IMR-90 (cell line): Measurements from ENCODE around the gene LCN2. TPM values are rescaled to one million over a fixed set of nuclear protein-coding genes. Genes with fewer than 3 reads are reported as not detected.

ENCODE experiments used
- ATAC-seq: fragments of 200-7000 bp; cut with Tn5 transposase; 2 replicates; pipeline ENCODE4 v1.9.1; 2020; ENCODE audit warnings: low read depth, mild to moderate bottlenecking, moderate library complexity
- BruUV-seq: library from RNA; stranded (reverse); fragments of 400-500 nt; replicated peaks from 2 replicates; lab custom pipeline; 2021; lab: Mats Ljungman, UMichigan
- CTCF ChIA-PET: fragments of 300-600 bp; formaldehyde crosslinking; extraction: SDS; loops from one replicate; lab custom pipeline; 2021; ENCODE audit warnings: antibody characterized with exemption; lab: Yijun Ruan, JAX
- POLR2A ChIA-PET: fragments of 300-600 bp; sonication (Branson Sonifier 250); formaldehyde crosslinking; loops from one replicate; lab custom pipeline; 2022; ENCODE audit warnings: antibody characterized with exemption; ENCODE audit not compliant: unreplicated experiment; lab: Charles Lee
- DNase-seq: peaks from one replicate; pipeline ENCODE4 v3.0.0; 2013
- H2AFZ ChIP-seq: replicated peaks from 2 replicates; pipeline ENCODE3; 2013; ENCODE audit warnings: low read length, mild to moderate bottlenecking; ENCODE audit not compliant: poor library complexity
- H2AK5ac ChIP-seq: 2 replicates; pipeline ENCODE4 v1.6.1; 2013; ENCODE audit warnings: low read depth, low read length, inconsistent platforms
- H2AK9ac ChIP-seq: replicated peaks from 2 replicates; pipeline ENCODE3; 2013; ENCODE audit warnings: mild to moderate bottlenecking, low read depth, low read length, moderate library complexity; ENCODE audit not compliant: poor library complexity
- H2BK120ac ChIP-seq: 2 replicates; pipeline ENCODE4 v1.6.1; 2013; ENCODE audit warnings: low read depth, low read length, inconsistent platforms
- H2BK15ac ChIP-seq: 3 replicates; pipeline ENCODE4 v1.6.1; 2013; ENCODE audit warnings: low read depth, low read length, inconsistent platforms
- H2BK20ac ChIP-seq: 2 replicates; pipeline ENCODE4 v1.6.1; 2013; ENCODE audit warnings: low read depth, mild to moderate bottlenecking, inconsistent platforms, low read length, moderate library complexity
- H2BK5ac ChIP-seq: 2 replicates; pipeline ENCODE4 v1.6.1; 2013; ENCODE audit warnings: mild to moderate bottlenecking, low read depth, low read length, inconsistent platforms; ENCODE audit not compliant: poor library complexity, severe bottlenecking
- H3K14ac ChIP-seq: replicated peaks from 2 replicates; pipeline ENCODE4 v1.6.1; 2013; ENCODE audit warnings: low read depth, low read length, inconsistent platforms
- H3K18ac ChIP-seq: 2 replicates; pipeline ENCODE4 v1.6.1; 2013; ENCODE audit warnings: low read depth, low read length, control low read depth
- H3K23ac ChIP-seq: 2 replicates; pipeline ENCODE4 v1.6.1; 2013; ENCODE audit warnings: low read depth, low read length, inconsistent platforms
- H3K27ac ChIP-seq: 2 replicates; pipeline ENCODE4 v1.5.1; 2013; ENCODE audit warnings: mild to moderate bottlenecking, control low read depth, low read length; ENCODE audit not compliant: insufficient read depth
- H3K27me3 ChIP-seq: 2 replicates; pipeline ENCODE4 v1.6.1; 2013; ENCODE audit warnings: low read length; ENCODE audit not compliant: control insufficient read depth, insufficient read depth
- H3K36me3 ChIP-seq: 2 replicates; pipeline ENCODE4 v1.6.1; 2013; ENCODE audit warnings: low read length, mixed read lengths; ENCODE audit not compliant: control insufficient read depth, insufficient read depth
- H3K4ac ChIP-seq: 2 replicates; pipeline ENCODE4 v1.6.1; 2013; ENCODE audit warnings: low read depth, low read length, inconsistent platforms
- H3K4me1 ChIP-seq: 2 replicates; pipeline ENCODE4 v1.6.1; 2013; ENCODE audit warnings: low read length, mixed read lengths; ENCODE audit not compliant: control insufficient read depth, insufficient read depth
- H3K4me2 ChIP-seq: 2 replicates; pipeline ENCODE4 v1.6.1; 2013; ENCODE audit warnings: low read depth, mild to moderate bottlenecking, control low read depth, low read length, moderate library complexity
- H3K4me3 ChIP-seq: 2 replicates; pipeline ENCODE4 v1.5.1; 2013; ENCODE audit warnings: low read depth, mild to moderate bottlenecking, control low read depth, low read length, moderate library complexity; ENCODE audit not compliant: insufficient read depth
- H3K56ac ChIP-seq: 2 replicates; pipeline ENCODE4 v1.6.1; 2013; ENCODE audit warnings: low read length, inconsistent platforms; ENCODE audit not compliant: insufficient read depth; ENCODE audit errors: extremely low read depth
- H3K79me1 ChIP-seq, 2 experiments: 2 replicates each; pipeline ENCODE4 v1.6.1; 2013; ENCODE audit warnings: low read length in 2 of 2, inconsistent platforms in 1 of 2, low read depth in 1 of 2
- H3K9ac ChIP-seq: 2 replicates; pipeline ENCODE4 v1.6.1; 2013; ENCODE audit warnings: low read depth, low read length, control low read depth
- H3K9me1 ChIP-seq: 2 replicates; pipeline ENCODE4 v1.6.1; 2013; ENCODE audit warnings: low read length, inconsistent platforms; ENCODE audit not compliant: insufficient read depth
- H3K9me3 ChIP-seq: 2 replicates; pipeline ENCODE4 v1.6.1; 2013; ENCODE audit warnings: low read length; ENCODE audit not compliant: control insufficient read depth, insufficient read depth
- H4K20me1 ChIP-seq: 2 replicates; pipeline ENCODE4 v1.6.1; 2013; ENCODE audit warnings: low read length, inconsistent platforms; ENCODE audit not compliant: insufficient read depth
- H4K5ac ChIP-seq: 2 replicates; pipeline ENCODE4 v1.6.1; 2013; ENCODE audit warnings: mild to moderate bottlenecking, low read depth, low read length, control low read depth
- H4K8ac ChIP-seq, 2 experiments: 2 replicates each; pipeline ENCODE4 v1.6.1; 2013; ENCODE audit warnings: low read depth in 2 of 2, low read length in 2 of 2, control low read depth in 1 of 2, inconsistent platforms in 1 of 2
- H4K91ac ChIP-seq: 2 replicates; pipeline ENCODE4 v1.6.1; 2013; ENCODE audit warnings: low read depth, low read length, inconsistent platforms; ENCODE audit not compliant: insufficient read depth
- CEBPB ChIP-seq: IDR thresholded peaks from 2 replicates; pipeline ENCODE4 v1.6.1; 2012; ENCODE audit warnings: low read depth, low read length, improper control_type of control experiment
- MAFK ChIP-seq: IDR thresholded peaks from 2 replicates; pipeline ENCODE4 v1.6.1; 2012; ENCODE audit warnings: low read depth, low read length, improper control_type of control experiment
- MAZ ChIP-seq: IDR thresholded peaks from 2 replicates; pipeline ENCODE4 v1.6.1; 2012; ENCODE audit warnings: low read depth, mild to moderate bottlenecking, low read length, improper control_type of control experiment, moderate library complexity, borderline replicate concordance
- MXI1 ChIP-seq: IDR thresholded peaks from 2 replicates; pipeline ENCODE4 v1.6.1; 2012; ENCODE audit warnings: low read depth, mild to moderate bottlenecking, low read length, moderate library complexity, borderline replicate concordance
- NFE2L2 ChIP-seq: fragments of 150-350 bp; IDR thresholded peaks from 2 replicates; pipeline ENCODE4 v1.6.1; 2016; ENCODE audit warnings: low read depth, mild to moderate bottlenecking, low read length
- RFX5 ChIP-seq: IDR thresholded peaks from 2 replicates; pipeline ENCODE4 v1.8.0; 2012; ENCODE audit warnings: low read depth, mild to moderate bottlenecking, low read length, moderate library complexity
- SMC3 ChIP-seq: fragments of 150-350 bp; IDR thresholded peaks from 2 replicates; pipeline ENCODE4 v1.6.1; 2016; ENCODE audit warnings: low read depth, mild to moderate bottlenecking, antibody characterized with exemption, low read length, moderate library complexity
- WGBS, 2 experiments: methylation state at CpG; one replicate each; pipeline versions ENCODE4 v1.1.5 to v1.1.7; 2013; ENCODE audit warnings: missing lambda C conversion rate in 2 of 2; ENCODE audit not compliant: insufficient read length in 1 of 2; ENCODE audit errors: extremely low coverage in 2 of 2; 5-methylcytosine and 5-hydroxymethylcytosine counted together
- dilution Hi-C: fragments of 300-500 bp; cut with HindIII; formaldehyde crosslinking; loops from one replicate; pipeline ENCODE4 v1.14.3; 2018; ENCODE audit warnings: low sequenced_read_pairs; ENCODE audit not compliant: unreplicated experiment
- in situ Hi-C: fragments of 300-500 bp; cut with MboI; formaldehyde crosslinking; loops from 3 replicates; pipeline ENCODE4 v1.14.3; 2019; ENCODE audit warnings: low sequenced_read_pairs, inconsistent platforms, mixed read lengths
- intact Hi-C: fragments of 100-400 bp; cut with micrococcal nuclease; formaldehyde crosslinking; loops from 2 replicates; pipeline ENCODE4 v1.10.0; 2022
- polyA plus RNA-seq, 3 experiments: library from polyadenylated mRNA; depleted of rRNA; stranded (reverse); fragments of >200 nt; gene quantifications; 2 replicates each; pipeline ENCODE4 v1.2.3, GENCODE V29; 2012; ENCODE audit warnings: low replicate concordance in 1 of 3
- total RNA-seq: library from RNA; depleted of rRNA; stranded (reverse); fragments of >200 nt; gene quantifications from 2 replicates; pipeline ENCODE4 v1.2.3, GENCODE V29; 2012
- TF ChIP-seq, protein P1 (sequence below): conservative IDR thresholded peaks from 2 replicates; pipeline ENCODE4 v1.5.1; 2012; ENCODE audit warnings: mild to moderate bottlenecking, low read depth, low read length, improper control_type of control experiment
- TF ChIP-seq, protein P2 (sequence below): fragments of 150-350 bp; IDR thresholded peaks from 2 replicates; pipeline ENCODE4 v1.6.1; 2016; ENCODE audit warnings: low read depth, mild to moderate bottlenecking, low read length, moderate library complexity, borderline replicate concordance

Gene LCN2
- total and polyA plus RNA-seq, 2 of the 4 experiments (the other 2 are of a cell fraction) = not detected

- in situ Hi-C loops (no loop called here), intact Hi-C loops (no loop called here), dilution Hi-C loops (no loop called here)
- BruUV-seq = no TSS peak
- no peak overlapping the region for H4K8ac ChIP-seq
- no peak overlapping the region for H2AK9ac ChIP-seq
- H4K20me1 ChIP-seq = no peaks in the 10 kb centered on the region; the same call in 1 of the 2 replicates
- H3K27ac ChIP-seq = no peak overlapping the region
- H3K9ac ChIP-seq = no peak overlapping the region
- H4K91ac ChIP-seq = no peak overlapping the region
- H4K5ac ChIP-seq = no peak overlapping the region
- no peak overlapping the region for H3K23ac ChIP-seq
- 93% methylated on average over 9 of the region's 11 CpGs; no CpG with 5 or more reads in 1 of the 2 experiments for WGBS, 2 experiments
- H3K4me1 ChIP-seq = peaks cover 6% of the 10 kb centered on the region
- H2AFZ ChIP-seq = peak overlapping the region; percentile 58
- no peak overlapping the region for H3K14ac ChIP-seq
- H3K4me3 ChIP-seq = no peak overlapping the region
- no peak for DNase-seq
- no peak overlapping the region for H2BK120ac ChIP-seq
- POLR2A ChIA-PET = no interaction called here
- no peak overlapping the region for H2BK20ac ChIP-seq
- 0 out of 2 replicates have a peak, but pooled peaks cover 4% of the 10 kb centered on the region for H3K9me1 ChIP-seq
- no peak overlapping the region for H2BK15ac ChIP-seq
- H3K9me3 ChIP-seq = no peaks in the 10 kb centered on the region
- H3K36me3 ChIP-seq = peaks cover 45% of the 10 kb centered on the region
- TF ChIP-seq MXI1 = no peak
- TF ChIP-seq MAZ = no peak
- TF ChIP-seq NFE2L2 = no peak
- TF ChIP-seq, protein P1, sequence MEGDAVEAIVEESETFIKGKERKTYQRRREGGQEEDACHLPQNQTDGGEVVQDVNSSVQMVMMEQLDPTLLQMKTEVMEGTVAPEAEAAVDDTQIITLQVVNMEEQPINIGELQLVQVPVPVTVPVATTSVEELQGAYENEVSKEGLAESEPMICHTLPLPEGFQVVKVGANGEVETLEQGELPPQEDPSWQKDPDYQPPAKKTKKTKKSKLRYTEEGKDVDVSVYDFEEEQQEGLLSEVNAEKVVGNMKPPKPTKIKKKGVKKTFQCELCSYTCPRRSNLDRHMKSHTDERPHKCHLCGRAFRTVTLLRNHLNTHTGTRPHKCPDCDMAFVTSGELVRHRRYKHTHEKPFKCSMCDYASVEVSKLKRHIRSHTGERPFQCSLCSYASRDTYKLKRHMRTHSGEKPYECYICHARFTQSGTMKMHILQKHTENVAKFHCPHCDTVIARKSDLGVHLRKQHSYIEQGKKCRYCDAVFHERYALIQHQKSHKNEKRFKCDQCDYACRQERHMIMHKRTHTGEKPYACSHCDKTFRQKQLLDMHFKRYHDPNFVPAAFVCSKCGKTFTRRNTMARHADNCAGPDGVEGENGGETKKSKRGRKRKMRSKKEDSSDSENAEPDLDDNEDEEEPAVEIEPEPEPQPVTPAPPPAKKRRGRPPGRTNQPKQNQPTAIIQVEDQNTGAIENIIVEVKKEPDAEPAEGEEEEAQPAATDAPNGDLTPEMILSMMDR = no peak
- TF ChIP-seq, protein P2, sequence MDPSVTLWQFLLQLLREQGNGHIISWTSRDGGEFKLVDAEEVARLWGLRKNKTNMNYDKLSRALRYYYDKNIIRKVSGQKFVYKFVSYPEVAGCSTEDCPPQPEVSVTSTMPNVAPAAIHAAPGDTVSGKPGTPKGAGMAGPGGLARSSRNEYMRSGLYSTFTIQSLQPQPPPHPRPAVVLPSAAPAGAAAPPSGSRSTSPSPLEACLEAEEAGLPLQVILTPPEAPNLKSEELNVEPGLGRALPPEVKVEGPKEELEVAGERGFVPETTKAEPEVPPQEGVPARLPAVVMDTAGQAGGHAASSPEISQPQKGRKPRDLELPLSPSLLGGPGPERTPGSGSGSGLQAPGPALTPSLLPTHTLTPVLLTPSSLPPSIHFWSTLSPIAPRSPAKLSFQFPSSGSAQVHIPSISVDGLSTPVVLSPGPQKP = no peak
- TF ChIP-seq MAFK = no peak
- TF ChIP-seq SMC3 = no peak
- no peak for TF ChIP-seq CEBPB
- TF ChIP-seq RFX5 = no peak
- no peak overlapping the region for H3K4ac ChIP-seq
- no peak overlapping the region for H2AK5ac ChIP-seq
- H3K27me3 ChIP-seq = no peaks in the 10 kb centered on the region
- CTCF ChIA-PET = interaction anchor here (1.1 kb wide), 1 partner anchor 16 kb away, joined by 3 read pairs; no protein-coding TSS in a partner anchor
- H3K56ac ChIP-seq = no peak overlapping the region
- H2BK5ac ChIP-seq = no peak overlapping the region
- H3K79me1 ChIP-seq = peaks cover 20 to 42% of the 10 kb centered on the region in 2 experiments
- no peak for ATAC-seq
- no peak overlapping the region for H3K18ac ChIP-seq
- H3K4me2 ChIP-seq = no peak overlapping the region
Observed at GRCh38 chr9:128185979-128186965, 37.0 kb downstream of the LCN2 start.
